Measurements from ENCODE around the gene CLDN1.
A peak's percentile ranks its signal among the peaks of the same experiment; 100 is the strongest.

Gene CLDN1

GRCh38 chr3:190266265-190266912 is 55.9 kb downstream of the CLDN1 start:
- Histone ChIP-seq H3K4me3 (ENCODE audit: severe bottlenecking) (no peak overlapping the region), H3K27me3 (ENCODE audit: insufficient read depth, poor library complexity, severe bottlenecking) (no peaks in the 10 kb centered on the region), H3K9me3 (ENCODE audit: severe bottlenecking) (no peaks in the 10 kb centered on the region), H3K36me3 (ENCODE audit: low read depth) (no peaks in the 10 kb centered on the region), H3K27ac (ENCODE audit: poor library complexity, severe bottlenecking) (peak overlapping the region; percentile 94), H3K4me1 (ENCODE audit: insufficient read depth, poor library complexity, severe bottlenecking) (peaks cover 21% of the 10 kb centered on the region)
- TF ChIP-seq CTCF (IDR thresholded peaks at IDR 0.05; ENCODE audit: poor library complexity, severe bottlenecking), result no peak
- DNase-seq (ENCODE audit: low spot score) (no peak), ATAC-seq (ENCODE audit: low read depth) (no peak)

DNA sequence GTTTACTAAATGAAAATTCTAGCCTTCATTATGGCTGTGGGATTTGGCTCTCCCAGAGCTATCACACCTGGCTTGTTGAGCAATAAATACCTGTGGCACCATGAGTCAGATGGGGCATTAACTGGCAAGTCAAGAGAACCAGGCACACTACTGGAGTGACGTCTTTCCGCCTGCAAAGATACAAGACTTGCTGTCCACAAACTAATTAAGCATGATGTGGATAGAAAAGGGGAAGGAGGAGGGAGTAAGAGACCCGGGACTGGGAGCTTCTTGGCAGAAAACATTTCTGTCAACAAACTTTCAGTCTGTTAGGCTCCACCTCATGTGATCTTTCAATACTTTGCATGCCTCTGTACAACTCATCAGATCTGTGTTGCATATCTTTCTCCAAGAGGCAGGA is 56.5 kb downstream of the CLDN1 start:
- peak; percentile 92 for ATAC-seq (ENCODE audit: low read depth)

DNA sequence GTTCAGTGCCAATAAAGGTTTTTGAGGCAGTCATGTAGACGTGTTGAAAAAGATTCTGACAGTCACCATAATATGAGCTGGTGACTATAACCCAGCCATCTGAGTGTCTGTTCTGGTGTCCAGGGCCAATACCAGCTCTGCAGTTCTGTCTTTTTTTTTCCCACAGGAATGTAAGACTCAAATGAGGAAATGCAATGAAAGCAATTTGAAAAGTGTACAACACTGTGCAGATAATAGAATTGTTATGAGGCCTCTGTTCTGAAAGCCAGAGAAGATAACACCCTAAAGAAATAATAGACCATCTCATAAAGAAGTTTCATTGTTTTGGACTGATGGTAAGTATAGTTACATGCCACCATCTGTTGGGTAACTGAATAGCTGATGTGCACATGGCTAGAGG is 57.1 kb downstream of the CLDN1 start:
- Histone ChIP-seq H3K9me3 (ENCODE audit: severe bottlenecking) (no peaks in the 10 kb centered on the region), H3K27ac (ENCODE audit: poor library complexity, severe bottlenecking) (peak overlapping the region; percentile 94), H3K4me3 (ENCODE audit: severe bottlenecking) (no peak overlapping the region), H3K36me3 (ENCODE audit: low read depth) (no peaks in the 10 kb centered on the region), H3K27me3 (ENCODE audit: insufficient read depth, poor library complexity, severe bottlenecking) (no peaks in the 10 kb centered on the region), H3K4me1 (ENCODE audit: insufficient read depth, poor library complexity, severe bottlenecking) (peaks cover 21% of the 10 kb centered on the region)
- no peak for TF ChIP-seq CTCF (IDR thresholded peaks at IDR 0.05; ENCODE audit: poor library complexity, severe bottlenecking)
- DNase-seq (ENCODE audit: low spot score) (no peak), ATAC-seq (ENCODE audit: low read depth) (no peak)

More for the DNA sequence above, 56.5 kb downstream of the CLDN1 start:
- peak overlapping the region; percentile 94 for H3K27ac ChIP-seq (ENCODE audit: poor library complexity, severe bottlenecking)
- H3K36me3 ChIP-seq (ENCODE audit: low read depth), result no peaks in the 10 kb centered on the region
- peak; percentile 91 for DNase-seq (ENCODE audit: low spot score)
- no peak overlapping the region for H3K4me3 ChIP-seq (ENCODE audit: severe bottlenecking)
- TF ChIP-seq CTCF (IDR thresholded peaks at IDR 0.05; ENCODE audit: poor library complexity, severe bottlenecking), result no peak
- H3K4me1 ChIP-seq (ENCODE audit: insufficient read depth, poor library complexity, severe bottlenecking), result peaks cover 21% of the 10 kb centered on the region
- H3K27me3 ChIP-seq (ENCODE audit: insufficient read depth, poor library complexity, severe bottlenecking), result no peaks in the 10 kb centered on the region
- no peaks in the 10 kb centered on the region for H3K9me3 ChIP-seq (ENCODE audit: severe bottlenecking)

DNA sequence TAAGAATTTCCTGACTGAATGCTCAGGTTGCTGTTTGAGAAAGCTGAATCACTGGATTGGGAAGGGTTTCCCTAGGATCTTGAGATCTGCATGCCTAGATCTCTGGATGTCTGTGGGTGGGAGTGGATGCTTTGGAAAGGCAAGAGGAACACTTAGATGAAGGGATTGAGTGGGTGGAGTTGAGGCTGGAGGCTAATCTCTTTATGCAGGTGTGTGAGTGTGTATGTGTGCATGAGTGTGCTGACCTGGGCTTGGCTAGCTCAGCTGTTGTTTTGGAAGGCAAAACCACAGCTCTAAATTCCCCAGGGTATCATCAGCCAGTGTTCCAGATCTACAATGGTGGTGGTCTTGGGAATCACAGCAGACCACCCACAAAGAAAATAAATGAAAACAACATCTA is 60.5 kb downstream of the CLDN1 start:
- H3K36me3 ChIP-seq (ENCODE audit: low read depth), result no peaks in the 10 kb centered on the region
- ATAC-seq (ENCODE audit: low read depth) (no peak), DNase-seq (ENCODE audit: low spot score) (no peak)
- no peak overlapping the region for H3K4me3 ChIP-seq (ENCODE audit: severe bottlenecking)
- no peaks in the 10 kb centered on the region for H3K9me3 ChIP-seq (ENCODE audit: severe bottlenecking)
- no peak overlapping the region for H3K27ac ChIP-seq (ENCODE audit: poor library complexity, severe bottlenecking)
- TF ChIP-seq CTCF (IDR thresholded peaks at IDR 0.05; ENCODE audit: poor library complexity, severe bottlenecking), result no peak
- no peaks in the 10 kb centered on the region for H3K27me3 ChIP-seq (ENCODE audit: insufficient read depth, poor library complexity, severe bottlenecking)
- H3K4me1 ChIP-seq (ENCODE audit: insufficient read depth, poor library complexity, severe bottlenecking), result peaks cover 16% of the 10 kb centered on the region

DNA sequence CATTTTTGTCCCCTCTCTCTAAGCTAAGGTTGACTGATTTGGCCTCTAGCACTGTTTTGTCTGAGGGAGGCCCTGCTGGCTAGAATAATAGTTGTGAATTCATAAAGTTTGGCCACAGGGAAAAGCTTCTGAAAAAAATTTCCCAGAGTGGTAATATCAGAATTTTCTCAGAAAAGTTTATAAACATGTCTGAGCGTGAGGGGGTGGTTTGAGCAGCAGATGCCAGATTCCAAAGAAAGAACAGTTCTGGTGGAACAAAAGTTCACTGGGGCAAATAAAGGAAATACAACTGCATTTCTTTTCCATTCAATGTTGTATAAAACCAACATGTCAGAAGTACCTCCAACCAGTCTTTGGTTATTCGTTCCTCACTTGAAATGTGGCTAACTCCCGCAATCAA is 61.2 kb downstream of the CLDN1 start:
- Histone ChIP-seq H3K4me3 (ENCODE audit: severe bottlenecking) (no peak overlapping the region), H3K27me3 (ENCODE audit: insufficient read depth, poor library complexity, severe bottlenecking) (no peaks in the 10 kb centered on the region), H3K36me3 (ENCODE audit: low read depth) (no peaks in the 10 kb centered on the region), H3K4me1 (ENCODE audit: insufficient read depth, poor library complexity, severe bottlenecking) (peaks cover 9% of the 10 kb centered on the region), H3K27ac (ENCODE audit: poor library complexity, severe bottlenecking) (no peak overlapping the region), H3K9me3 (ENCODE audit: severe bottlenecking) (no peaks in the 10 kb centered on the region)
- ATAC-seq (ENCODE audit: low read depth), result no peak
- TF ChIP-seq CTCF (IDR thresholded peaks at IDR 0.05; ENCODE audit: poor library complexity, severe bottlenecking), result no peak
- no peak for DNase-seq (ENCODE audit: low spot score)

Measured in RWPE2 (cell line).